NB4 (cell line): Measurements from ENCODE around the gene SKIL.
A peak's percentile ranks its signal among the peaks of the same experiment; 100 is the strongest.

Experiments used
- DNase-seq: peaks from one replicate; pipeline ENCODE4 v3.0.0; 2010; ENCODE audit warnings: low read depth
- H3K4me3 ChIP-seq: one replicate; pipeline ENCODE4 v1.5.1; 2011; ENCODE audit warnings: mild to moderate bottlenecking, low read depth, low read length, moderate library complexity
- MYC ChIP-seq: IDR thresholded peaks from 2 replicates; pipeline ENCODE4 v1.6.1; 2011; ENCODE audit warnings: low read depth, low read length
- POLR2A ChIP-seq: IDR thresholded peaks from 2 replicates; pipeline ENCODE4 v1.6.1; 2011; ENCODE audit warnings: mild to moderate bottlenecking; ENCODE audit not compliant: insufficient read length; ENCODE audit errors: extremely low read depth
- TF ChIP-seq, protein P1 (sequence below): IDR thresholded peaks from one replicate; pipeline ENCODE4 v1.5.1; 2012; ENCODE audit warnings: low read depth, low read length
- TF ChIP-seq, protein P2 (sequence below): IDR thresholded peaks from 2 replicates; pipeline ENCODE4 v1.6.1; 2011; ENCODE audit warnings: low read depth, low read length

Gene SKIL

DNA sequence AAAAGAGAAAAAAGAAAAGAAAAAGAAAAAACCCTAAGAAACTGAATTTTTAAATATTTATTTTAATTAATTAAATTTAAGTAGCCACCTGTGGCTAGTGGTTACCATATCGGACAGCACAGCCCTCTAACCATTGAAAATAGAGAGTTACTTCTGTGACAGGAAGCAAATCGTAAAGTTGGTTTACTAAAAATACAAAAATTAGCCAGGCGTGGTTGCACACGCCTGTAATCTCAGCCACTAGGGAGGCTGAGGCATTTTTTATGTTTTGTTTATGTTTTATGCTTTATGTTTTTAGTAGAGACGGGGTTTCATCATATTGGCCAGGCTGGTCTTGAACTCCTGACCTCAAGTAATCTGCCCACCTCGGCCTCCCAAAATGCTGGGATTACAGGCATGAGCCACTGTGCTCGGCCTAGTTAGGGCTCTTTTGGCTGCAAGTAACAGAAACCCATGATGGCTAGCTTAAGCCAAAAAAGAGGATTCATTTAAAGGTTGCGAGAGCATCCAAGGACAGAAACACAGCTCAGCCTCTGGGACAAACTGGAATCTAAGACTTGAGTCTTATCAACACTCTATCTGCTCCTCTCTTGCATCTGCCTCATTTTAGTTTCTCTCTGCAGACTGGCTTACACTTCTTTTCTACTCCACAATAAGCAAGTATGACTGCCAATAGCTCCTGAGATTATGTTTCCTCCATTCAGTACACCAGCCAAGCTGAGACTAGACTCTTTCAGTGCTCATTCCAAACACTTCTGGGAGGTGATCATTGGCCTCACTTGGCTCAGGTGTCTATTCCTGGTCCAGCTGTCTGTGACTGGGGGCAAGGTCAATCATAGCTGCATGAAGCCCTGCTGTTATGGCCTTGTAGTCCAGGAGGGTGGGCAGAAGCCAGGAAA lies 6.8 kb upstream of the SKIL start:
- no peak for DNase-seq
- no peak overlapping the region for H3K4me3 ChIP-seq
- TF ChIP-seq POLR2A (no peak), MYC (no peak)
- TF ChIP-seq, protein P1, sequence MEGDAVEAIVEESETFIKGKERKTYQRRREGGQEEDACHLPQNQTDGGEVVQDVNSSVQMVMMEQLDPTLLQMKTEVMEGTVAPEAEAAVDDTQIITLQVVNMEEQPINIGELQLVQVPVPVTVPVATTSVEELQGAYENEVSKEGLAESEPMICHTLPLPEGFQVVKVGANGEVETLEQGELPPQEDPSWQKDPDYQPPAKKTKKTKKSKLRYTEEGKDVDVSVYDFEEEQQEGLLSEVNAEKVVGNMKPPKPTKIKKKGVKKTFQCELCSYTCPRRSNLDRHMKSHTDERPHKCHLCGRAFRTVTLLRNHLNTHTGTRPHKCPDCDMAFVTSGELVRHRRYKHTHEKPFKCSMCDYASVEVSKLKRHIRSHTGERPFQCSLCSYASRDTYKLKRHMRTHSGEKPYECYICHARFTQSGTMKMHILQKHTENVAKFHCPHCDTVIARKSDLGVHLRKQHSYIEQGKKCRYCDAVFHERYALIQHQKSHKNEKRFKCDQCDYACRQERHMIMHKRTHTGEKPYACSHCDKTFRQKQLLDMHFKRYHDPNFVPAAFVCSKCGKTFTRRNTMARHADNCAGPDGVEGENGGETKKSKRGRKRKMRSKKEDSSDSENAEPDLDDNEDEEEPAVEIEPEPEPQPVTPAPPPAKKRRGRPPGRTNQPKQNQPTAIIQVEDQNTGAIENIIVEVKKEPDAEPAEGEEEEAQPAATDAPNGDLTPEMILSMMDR, result no peak
- TF ChIP-seq, protein P2, sequence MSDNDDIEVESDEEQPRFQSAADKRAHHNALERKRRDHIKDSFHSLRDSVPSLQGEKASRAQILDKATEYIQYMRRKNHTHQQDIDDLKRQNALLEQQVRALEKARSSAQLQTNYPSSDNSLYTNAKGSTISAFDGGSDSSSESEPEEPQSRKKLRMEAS, result no peak

DNA sequence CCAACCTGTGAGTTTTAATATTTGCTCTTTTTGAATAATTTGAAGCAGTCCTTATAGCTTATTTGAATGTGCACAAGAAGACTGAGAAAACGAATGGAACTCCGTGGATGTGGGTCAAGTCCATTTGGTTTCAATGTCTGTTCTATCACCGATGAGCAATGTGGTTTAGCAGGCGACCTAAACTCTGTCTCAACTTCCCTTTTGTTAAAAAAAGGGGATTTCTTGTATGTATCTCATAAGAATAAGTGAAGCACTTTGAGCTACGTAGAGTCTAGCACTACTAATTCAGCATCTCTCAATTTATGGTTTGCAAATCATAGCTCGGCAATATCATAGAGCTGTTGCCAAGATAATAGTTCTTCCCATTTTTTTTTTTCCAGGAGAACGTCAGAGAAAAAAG lies 4.6 kb upstream of the SKIL start:
- TF ChIP-seq MYC (no peak), POLR2A (no peak)
- peak; percentile 66 for DNase-seq
- no peak overlapping the region for H3K4me3 ChIP-seq

DNA sequence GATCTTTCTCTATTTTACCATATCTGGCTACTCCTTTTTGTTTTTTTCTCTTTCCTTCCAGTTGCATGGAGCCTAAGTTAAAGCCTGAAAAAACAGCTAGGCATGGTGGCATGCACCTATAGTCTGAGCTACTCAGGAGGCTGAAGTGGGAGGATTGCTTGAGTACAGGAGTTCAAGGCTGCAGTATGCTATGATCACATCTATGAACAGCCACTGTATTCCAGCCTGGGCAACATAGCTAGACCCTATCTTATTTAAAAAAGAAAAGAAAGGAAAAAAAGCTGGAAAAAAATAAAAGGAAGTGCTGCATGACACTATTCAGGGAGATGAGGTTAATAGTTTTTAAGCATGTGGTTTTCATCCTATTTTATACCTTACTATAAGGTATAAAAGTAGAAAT lies 4.0 kb upstream of the SKIL start:
- no peak for TF ChIP-seq POLR2A
- no peak for TF ChIP-seq MYC
- TF ChIP-seq, protein P2, result no peak
- TF ChIP-seq, protein P1, result no peak
- no peak overlapping the region for H3K4me3 ChIP-seq

DNA sequence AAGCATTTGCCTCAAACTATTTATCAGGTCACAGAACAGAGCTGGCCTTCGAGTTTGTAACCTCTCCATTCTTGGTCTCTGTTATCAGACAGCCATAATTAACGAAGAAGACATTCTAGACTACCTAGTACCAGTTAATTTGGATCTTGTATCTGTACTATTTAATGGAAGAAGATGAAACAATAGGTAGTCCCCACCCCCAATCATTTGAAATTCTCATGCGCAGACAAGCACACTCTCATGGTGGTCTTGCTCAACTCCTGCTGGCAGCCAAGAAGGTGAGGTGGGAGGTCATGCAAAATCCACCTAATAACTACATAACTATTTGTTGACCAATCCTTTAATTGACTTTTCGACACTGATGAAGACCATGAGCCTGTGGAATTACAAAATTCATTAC lies 2.8 kb upstream of the SKIL start:
- TF ChIP-seq, protein P1, result no peak
- TF ChIP-seq, protein P2, result no peak
- TF ChIP-seq POLR2A (no peak), MYC (no peak)
- no peak for DNase-seq
- no peak overlapping the region for H3K4me3 ChIP-seq

More for the DNA sequence above, 4.0 kb upstream of the SKIL start:
- DNase-seq, result no peak

DNA sequence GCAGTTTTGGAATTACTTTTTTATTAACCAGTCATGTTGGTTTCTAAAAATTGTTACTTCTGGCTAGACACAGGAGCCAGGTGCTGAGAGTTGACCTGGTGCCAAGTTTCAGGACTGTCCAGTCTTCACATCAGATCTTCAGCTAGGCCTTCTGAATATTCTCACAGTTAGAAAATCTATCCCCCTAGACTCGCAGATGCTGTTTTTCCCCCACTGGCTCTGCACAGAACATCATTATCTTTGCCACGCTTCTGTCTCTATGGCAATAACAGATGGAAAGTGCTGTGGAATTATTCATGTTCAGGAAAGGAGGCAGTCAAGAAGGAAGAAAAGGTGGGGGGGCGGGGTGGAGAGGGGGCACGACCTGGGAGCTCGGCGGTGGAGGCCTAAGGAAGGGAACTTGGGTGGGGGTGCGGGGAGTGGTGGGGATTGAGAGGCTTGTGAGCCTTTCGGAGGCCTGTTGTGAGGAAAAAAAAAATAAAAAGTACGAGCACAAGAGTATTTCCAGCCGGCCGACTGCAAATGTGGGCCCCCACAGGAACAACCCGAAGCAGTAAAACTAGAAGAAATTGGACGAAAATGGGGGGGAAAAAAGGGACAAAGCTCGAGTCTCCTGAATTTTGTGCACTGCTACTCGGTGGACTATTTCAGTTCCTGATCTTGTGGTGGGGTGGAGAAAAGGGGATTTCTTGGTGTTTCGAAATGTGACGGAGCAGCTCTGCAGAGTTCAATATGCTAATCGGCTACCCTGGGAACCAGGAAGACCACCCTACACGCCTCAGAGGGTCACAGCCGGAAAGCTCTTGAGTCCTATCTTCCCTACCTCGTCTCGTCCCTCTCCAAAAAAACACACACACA lies 1.5 kb upstream of the SKIL start:
- DNase-seq, result peak; percentile 76
- H3K4me3 ChIP-seq, result peak overlapping the region; percentile 68
- TF ChIP-seq MYC (no peak), POLR2A (no peak)
- TF ChIP-seq, protein P1, result no peak
- TF ChIP-seq, protein P2, result no peak
